Measurements from ENCODE around the gene TMEM72. TPM values are rescaled to one million over a fixed set of nuclear protein-coding genes. Genes with fewer than 3 reads are reported as not detected.

TMEM72 gene
- total RNA-seq, 1 experiment from 2014 or later: not detected

GRCh38 chr10:44924261-44925040, 13.3 kb downstream of the TMEM72 start:
- Histone ChIP-seq H3K23ac (ENCODE audit: insufficient read length, low read depth, low read length) (no peak overlapping the region), H2AFZ (ENCODE audit: low read length) (no peak overlapping the region), H3K9ac (ENCODE audit: extremely low read depth, insufficient read length, low read length) (no peak overlapping the region), H3K4ac (ENCODE audit: low read depth, low read length) (no peak overlapping the region), H3K56ac (ENCODE audit: insufficient read length, low read depth, low read length) (no peak overlapping the region), H2BK20ac (ENCODE audit: low read depth, low read length, poor library complexity, severe bottlenecking) (no peak overlapping the region), H3K23me2 (ENCODE audit: insufficient read length, low read depth, low read length, poor library complexity, severe bottlenecking) (no peaks in the 10 kb centered on the region), H3K9me3 (ENCODE audit: control insufficient read depth, low read depth, low read length) (no peaks in the 10 kb centered on the region), H4K8ac (replicated peaks; ENCODE audit: insufficient read length, low read depth, low read length) (no peak overlapping the region), H3K79me2 (ENCODE audit: insufficient read depth, low read length) (no peaks in the 10 kb centered on the region), H3T11ph (ENCODE audit: low read length) (no peak overlapping the region), H3K4me1 (ENCODE audit: insufficient read depth, low read length) (no peaks in the 10 kb centered on the region), H2BK120ac (ENCODE audit: low read depth, low read length, poor library complexity, severe bottlenecking) (no peak overlapping the region), H4K91ac (ENCODE audit: insufficient read length, low read depth, low read length) (no peak overlapping the region), H2BK12ac (ENCODE audit: insufficient read length, low read depth, low read length) (no peak overlapping the region), H3K79me1 (ENCODE audit: insufficient read depth, low read depth, low read length, poor library complexity, severe bottlenecking) (no peaks in the 10 kb centered on the region), H3K27me3 (ENCODE audit: insufficient read depth, low read length) (no peaks in the 10 kb centered on the region), H3K18ac (ENCODE audit: insufficient read length, low read depth, low read length) (peak overlapping the region; percentile 31), H3K27ac (ENCODE audit: insufficient read length, low read depth, low read length) (no peak overlapping the region), H4K5ac (ENCODE audit: insufficient read length, low read depth, low read length) (no peak overlapping the region), H3K4me2 (ENCODE audit: insufficient read depth, insufficient read length, low read length) (no peak overlapping the region), H3K14ac (ENCODE audit: insufficient read depth, low read length) (no peak overlapping the region; the same call in 1 of the 2 replicates), H2AK5ac (ENCODE audit: insufficient read length, low read length) (no peak overlapping the region), H2BK5ac (ENCODE audit: insufficient read length, low read length) (no peak overlapping the region), H4K20me1 (ENCODE audit: control insufficient read depth, insufficient read depth, insufficient read length) (no peaks in the 10 kb centered on the region), H2BK15ac (ENCODE audit: low read depth, low read length) (no peak overlapping the region)
- Mint-ChIP-seq H3K27ac (peak overlapping the region in 1 of 3 experiments; percentile 30; a peak in 1 of 7 replicates), H3K36me3 (ENCODE audit: insufficient read depth in 1 of 3, low read depth in 3 of 3) (no peaks in the 10 kb centered on the region), H3K4me3 (no peak overlapping the region; a peak in 1 of 5 replicates), H3K4me1 (peaks cover 0 to 5% of the 10 kb centered on the region in 2 experiments; a peak in 2 of 4 replicates), H3K9me3 (no peaks in the 10 kb centered on the region; a peak in 2 of 5 replicates), H3K27me3 (ENCODE audit: low read depth) (peaks cover 22% of the 10 kb centered on the region)
- no CpG with 5 or more reads among the region's 21 CpGs for WGBS (ENCODE audit: extremely low coverage, insufficient read length, low lambda C conversion rate)
- no peak for DNase-seq
- no peak for TF ChIP-seq CTCF (conservative IDR thresholded peaks at IDR 0.05)

All from H9 (cell line).